ENCODE measurements around the gene PDCD2L.
"Not testable (repeated sequence)": the region's sequence is repeated elsewhere in the genome, so short reads cannot be mapped to it uniquely, and the experiment has no call there.

PDCD2L gene

DNA sequence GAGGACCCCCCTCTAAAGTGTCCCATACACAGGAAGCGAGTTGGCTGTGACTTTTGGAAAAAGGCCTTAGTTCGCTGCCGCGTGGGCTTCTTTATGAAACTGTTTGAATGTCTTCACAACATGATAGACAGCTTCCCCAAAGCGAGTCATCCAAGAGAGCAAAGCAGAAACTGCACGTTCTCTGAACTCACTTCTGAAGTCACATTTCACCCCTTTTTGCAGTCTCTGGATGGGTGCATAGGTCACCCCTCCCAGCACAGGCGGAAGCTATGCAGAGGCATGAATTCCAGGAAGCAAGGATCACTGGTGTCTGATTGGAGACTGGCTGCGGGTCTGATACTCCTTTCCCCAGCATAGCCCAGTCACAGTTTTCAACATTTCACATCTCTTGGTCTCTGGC lies 28.6 kb upstream of the PDCD2L start:
- FAIRE-seq: no peak

DNA sequence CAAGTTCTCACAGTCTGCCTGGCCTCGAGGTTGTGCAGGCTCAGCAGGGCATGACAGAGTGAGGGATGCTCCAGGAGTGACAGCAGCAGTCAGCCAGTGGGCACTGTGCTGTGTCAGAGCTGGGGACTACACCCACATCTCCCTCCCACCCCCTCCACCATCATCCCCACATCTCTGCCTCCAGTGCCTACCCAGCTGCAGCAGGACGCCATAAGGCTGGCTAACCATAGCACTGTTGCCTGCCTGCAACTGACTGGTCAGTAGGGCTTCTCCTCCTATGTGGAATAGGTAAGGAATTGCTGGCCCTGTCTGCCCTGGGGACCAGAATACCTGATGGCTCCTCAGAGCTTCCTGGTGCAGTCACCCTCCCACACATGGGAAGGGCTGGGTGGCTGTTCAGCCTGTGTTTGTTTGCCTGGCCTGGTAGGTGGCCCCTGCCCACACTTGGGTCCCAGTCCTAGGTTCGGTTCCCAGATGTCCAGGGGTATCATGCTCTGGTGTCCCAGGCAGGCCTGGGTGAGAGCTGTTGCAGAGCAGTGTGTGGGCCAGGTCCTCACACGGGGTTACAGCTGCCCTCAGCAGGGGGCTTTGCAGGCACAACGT lies 23.5 kb upstream of the PDCD2L start:
- no peak for FAIRE-seq

DNA sequence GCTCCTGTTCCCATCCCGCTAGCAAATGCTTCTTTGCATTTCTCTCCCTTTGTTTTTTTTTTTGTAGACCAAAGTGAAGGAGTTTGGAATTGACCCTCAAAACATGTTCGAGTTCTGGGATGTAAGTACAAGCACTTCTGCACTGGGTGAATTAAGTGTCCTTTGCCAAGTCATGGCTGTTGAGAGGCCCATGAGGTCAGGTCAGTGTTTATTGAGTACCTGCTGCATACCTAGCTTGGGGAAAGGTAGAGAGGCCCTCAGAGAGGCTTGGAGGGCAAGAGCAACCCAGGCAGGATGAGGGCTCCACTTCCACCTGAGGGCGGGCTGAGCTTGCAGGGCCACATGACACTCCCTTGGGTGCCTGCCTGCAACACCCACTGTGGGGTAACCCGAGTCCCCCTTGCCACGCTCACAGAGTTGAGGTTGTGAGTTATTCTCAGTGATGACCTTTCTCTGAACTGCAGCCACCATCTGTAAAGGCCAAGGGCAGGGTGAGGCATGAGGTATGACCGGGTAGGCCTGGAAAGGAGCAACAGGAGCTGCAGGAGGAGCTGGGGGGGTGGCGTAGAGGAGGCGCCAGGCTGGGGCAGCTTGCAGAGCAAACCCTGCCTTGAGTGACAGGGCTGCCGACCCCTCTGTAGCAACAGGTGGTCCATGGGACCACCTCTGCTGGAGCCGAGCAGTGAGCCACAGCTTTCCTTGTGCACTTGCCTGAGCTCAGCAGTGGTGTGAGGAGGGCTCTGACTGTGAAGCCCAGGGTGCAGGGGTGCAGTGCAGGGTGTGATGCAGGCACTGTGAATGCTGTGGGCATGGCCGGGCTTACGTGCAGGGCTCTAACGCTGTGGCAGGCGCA lies 22.6 kb upstream of the PDCD2L start:
- FAIRE-seq: no peak

DNA sequence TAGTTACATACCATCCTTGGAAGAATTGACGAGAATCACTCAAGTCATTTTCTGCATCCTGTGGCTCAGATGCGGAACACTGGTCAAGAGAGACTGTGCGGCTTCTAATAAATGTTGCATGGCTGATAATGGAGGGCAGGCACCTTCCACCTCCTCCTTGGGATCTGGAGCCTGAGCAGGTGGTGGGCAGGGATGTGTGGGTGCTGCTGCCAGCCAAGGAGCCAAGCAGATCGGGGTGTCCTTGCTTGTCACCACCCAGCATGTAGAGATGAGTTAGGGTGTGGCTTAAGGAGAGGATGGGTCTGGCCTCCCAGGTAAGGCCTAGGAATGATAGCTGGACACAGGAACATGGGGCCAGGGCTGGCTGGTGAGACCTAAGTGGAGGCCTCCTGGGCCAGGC lies 21.7 kb upstream of the PDCD2L start:
- FAIRE-seq: no peak

DNA sequence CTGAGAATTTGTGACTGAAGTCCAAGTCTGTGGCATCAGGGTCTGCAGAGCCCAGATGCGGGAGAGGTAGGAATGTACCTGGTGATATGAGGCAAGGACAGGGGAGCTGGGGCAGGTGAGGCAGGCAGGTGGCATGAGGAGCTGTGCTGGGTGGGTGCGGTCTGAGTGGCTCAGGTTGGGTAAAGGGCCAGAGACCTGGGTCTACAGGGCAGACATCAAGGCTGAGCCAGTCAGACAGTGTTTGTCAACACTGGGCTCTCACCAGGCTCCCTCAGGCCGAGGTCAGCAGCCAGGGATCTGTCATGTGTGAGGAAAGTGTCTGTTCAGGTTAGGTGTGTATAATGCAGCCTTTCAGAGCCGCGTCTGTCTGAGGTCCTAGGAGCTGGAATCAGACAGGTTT lies 20.6 kb upstream of the PDCD2L start:
- FAIRE-seq: no peak

DNA sequence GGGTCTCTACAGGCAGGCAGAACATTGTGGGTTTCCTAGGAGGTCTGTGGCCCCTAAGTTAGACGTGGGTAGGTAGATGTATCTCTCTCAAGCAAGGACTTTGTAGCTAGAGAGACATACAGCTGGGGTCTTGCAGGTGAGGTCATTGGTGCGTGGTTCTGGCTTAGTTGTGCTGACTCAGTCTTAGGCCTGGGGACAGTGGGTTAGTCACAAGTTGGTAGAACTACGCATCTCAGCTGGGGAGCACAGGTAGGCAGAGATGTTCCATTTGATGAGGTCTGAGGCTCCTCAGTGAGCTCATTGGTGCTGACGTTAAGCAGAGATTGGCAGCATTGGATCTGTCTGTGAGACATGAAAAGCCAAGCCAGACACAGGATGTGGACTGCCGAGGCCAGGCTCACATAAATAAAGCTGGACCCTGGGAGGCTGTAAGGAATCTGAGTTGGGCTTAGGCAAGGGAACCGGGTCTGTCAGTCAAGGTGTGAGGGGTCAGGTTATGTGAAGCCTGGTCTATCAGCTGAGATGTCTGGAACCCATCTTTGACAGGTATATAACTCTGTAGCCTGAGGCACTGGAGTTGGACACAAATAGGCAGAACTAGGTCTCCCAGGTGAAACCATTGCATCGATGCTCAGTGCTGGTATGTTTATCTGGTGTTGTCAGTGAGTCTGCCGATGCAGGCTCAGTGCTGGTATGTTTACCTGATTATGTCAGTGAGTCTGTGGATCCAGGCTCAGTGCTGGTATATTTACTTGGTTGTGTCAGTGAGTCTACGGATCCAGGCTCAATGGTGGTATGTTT lies 17.4 kb upstream of the PDCD2L start:
- FAIRE-seq: no peak

DNA sequence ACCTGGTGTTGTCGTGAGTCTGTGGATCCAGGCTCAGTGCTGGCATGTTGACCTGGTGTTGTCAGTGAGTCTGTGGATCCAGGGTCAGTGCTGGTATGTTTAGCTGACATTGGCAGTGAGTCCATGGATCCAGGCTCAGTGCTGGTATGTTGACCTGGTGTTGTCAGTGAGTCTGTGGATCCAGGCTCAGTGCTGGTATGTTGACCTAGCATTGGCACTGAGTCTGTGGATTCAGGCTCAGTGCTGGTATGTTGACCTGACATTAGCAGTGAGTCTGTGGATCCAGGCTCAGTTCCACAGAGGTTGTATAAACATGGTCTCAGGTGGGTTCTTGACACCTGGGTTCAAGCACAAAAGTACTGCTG lies 16.8 kb upstream of the PDCD2L start:
- FAIRE-seq: no peak

DNA sequence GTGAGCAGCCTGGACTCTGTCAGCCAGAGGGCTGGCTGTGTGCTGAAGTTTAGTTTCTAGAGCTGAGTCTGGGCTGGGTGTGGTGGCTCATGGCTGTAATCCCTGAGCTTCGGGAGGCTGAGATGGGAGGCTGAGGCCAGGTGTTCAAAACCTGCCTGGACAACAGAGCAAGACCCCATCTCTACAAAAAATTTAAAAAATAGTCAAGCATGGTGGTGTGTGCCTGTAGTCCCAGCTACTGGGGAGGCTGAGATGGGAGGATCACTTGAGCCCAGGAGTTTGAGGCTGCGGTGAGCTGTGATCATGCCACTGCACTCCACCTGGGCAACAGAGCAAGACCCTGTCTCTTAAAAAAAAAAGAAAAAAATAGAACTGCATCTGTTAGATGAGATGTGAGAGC lies 15.5 kb upstream of the PDCD2L start:
- not testable (repeated sequence) for FAIRE-seq

DNA sequence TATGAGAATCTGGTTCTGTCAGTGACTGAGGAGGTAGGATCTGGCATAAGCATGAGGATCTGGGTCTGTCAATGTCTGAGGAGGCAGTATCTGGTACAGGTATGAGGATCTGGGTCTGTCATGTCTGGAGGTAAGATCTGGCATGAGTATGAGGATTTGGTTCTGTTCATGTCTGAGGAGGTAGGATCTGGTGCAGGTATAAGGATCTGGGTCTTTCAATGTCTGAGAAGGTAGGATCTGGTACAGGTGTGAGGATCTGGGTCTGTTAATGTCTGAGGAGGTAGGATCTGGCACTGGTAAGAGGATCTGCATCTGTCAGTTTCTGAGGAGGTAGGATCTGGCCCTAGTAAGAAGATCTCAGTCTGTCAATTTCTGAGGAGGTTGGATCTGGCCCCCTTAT lies 12.4 kb upstream of the PDCD2L start:
- no peak for FAIRE-seq

DNA sequence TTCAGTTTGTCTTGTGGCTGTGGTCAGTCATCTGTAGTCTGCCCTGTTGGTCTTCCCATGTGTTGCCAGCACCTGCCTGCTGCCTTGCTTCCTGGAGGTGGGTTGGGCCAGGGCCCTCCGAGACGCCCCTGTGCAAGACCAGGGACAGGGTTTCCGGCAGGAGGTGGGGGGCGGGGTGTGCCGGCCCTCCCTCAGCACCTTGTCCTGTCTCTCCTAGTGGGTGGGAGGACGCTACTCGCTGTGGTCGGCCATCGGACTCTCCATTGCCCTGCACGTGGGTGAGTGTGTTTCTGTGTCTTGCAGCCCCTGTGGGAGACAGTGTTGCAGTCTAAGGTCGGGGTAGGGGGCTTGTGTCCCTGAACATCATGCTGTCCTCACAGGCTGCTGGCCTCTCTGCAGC lies 11.2 kb upstream of the PDCD2L start:
- no peak for FAIRE-seq

DNA sequence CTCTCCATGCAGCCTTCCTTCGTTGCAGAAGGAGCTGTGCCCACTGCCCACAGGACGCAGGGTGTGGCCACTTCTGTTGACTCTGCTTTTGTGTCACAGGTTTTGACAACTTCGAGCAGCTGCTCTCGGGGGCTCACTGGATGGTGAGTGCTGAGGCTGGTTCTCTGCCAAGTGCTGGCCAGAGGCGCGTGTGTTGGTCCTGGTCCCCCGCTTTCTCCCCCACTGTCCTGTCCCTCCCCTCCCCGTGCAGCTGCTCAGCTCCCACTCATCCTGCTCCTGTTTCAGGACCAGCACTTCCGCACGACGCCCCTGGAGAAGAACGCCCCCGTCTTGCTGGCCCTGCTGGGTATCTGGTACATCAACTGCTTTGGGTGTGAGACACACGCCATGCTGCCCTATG lies 10.6 kb upstream of the PDCD2L start:
- FAIRE-seq: no peak

DNA sequence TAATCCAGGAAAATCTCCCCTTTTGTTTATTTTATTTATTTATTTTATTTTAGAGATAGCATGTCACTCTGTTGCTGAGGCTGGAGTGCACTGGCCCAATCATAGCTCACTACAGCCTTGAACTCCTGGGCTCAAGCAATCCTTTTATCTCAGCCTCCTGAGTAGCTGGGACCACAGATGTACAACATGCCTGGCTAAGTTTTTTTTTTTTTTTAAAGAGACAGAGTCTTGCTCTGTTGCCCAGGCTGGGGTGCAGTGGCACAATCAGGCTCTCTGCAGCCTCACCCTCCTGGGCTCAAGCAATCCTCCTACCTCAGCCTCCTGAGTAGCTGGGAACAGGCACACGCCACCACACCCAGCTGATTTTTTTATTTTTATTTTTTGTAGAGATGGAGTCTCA lies 6.3 kb upstream of the PDCD2L start:
- FAIRE-seq: no peak

DNA sequence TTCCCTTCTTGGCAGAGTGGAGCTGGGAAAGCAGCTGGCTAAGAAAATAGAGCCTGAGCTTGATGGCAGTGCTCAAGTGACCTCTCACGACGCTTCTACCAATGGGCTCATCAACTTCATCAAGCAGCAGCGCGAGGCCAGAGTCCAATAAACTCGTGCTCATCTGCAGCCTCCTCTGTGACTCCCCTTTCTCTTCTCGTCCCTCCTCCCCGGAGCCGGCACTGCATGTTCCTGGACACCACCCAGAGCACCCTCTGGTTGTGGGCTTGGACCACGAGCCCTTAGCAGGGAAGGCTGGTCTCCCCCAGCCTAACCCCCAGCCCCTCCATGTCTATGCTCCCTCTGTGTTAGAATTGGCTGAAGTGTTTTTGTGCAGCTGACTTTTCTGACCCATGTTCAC lies 4.3 kb upstream of the PDCD2L start:
- no peak for FAIRE-seq

DNA sequence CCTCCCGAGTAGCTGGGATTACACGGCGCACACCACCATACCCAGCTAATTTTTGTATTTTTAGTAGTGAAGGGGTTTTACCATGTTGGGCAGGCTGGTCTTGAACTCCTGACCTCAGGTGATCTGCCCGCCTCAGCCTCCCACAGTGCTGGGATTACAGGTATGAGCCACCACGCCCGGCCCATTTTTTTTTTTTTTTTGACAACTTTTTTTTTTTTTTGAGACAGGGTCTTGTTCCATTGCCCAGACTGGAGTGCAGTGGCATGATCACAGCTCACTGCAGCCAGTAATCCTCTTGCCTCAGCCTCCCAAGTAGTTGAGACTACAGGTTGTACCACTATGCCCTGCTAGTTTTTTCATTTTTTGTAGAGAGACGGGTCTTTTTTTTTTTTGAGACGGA lies 3.4 kb upstream of the PDCD2L start:
- FAIRE-seq: not testable (repeated sequence)

DNA sequence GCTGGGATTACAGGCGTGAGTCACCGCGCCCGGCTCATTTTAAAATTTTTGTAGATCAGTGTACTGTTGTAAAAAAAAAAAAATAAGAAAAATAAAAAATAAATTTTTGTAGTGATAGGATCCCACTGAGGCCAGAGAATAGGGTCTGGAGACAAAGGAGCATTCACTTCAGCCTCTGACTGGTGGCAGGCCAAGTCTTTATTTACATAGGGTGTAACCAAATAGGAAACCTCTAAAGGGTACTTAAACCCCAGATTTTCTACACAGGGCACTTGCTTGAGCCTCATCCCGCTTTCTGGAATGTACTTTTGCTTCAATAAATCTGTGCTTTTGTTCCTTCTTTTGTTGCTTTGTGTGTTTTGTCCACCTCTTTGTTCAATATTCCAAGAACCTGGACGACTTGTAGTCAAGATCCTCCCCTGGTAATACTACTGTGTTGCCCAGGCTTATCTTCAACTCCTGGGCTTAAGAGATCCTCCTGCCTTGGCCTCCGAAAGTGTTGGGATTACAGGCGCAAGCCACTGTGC lies 2.1 kb upstream of the PDCD2L start:
- FAIRE-seq: no peak

DNA sequence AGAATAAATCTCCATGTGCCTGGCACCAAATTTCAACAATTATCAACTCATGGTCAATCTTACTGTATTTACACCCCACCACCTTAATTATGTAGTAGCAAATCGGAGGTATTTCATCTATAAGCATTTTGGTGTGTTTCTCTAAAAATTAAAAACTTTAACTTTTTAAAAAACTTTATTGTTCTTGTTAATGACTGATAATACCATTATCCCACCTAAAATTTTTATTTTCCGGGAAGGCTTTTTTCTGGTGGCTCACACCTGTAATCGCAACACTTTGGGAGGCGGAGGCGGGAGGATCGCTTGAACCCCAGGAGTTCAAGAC lies 453 bp upstream of the PDCD2L start:
- no peak for FAIRE-seq

DNA sequence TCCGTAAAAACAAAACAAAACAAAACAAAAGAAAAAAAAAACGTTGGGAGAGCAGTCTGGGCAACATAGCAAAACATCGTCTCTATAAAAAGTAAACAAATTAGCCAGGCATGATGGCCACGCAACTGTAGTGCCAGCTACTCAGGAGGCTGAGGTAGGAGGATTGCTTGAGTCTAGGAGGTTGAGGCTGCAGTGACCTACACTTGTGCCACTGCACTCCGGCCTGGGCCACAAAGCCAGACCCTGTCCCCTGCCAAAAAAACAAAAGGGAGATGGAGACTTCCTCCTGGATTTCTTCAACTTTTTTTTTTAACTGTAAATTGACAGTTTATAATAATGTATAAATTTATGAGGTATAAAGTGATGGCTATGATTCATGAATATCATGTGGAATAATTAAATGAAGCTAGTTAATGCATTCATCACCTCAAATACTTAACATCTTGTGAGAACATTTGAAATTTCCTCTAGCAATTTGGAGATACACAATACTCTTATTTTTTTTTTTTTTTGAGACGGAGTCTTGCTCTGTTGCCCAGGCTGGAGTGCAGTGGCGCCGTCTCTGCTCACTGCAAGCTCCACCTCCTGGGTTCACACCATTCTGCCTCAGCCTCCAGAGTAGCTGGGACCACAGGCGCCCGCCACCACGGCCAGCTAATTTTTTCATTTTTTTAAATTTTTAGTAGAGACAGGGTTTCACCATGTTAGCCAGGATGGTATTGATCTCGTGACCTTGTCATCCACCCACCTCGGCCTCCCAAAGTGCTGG lies 1.9 kb downstream of the PDCD2L start:
- FAIRE-seq: no peak

DNA sequence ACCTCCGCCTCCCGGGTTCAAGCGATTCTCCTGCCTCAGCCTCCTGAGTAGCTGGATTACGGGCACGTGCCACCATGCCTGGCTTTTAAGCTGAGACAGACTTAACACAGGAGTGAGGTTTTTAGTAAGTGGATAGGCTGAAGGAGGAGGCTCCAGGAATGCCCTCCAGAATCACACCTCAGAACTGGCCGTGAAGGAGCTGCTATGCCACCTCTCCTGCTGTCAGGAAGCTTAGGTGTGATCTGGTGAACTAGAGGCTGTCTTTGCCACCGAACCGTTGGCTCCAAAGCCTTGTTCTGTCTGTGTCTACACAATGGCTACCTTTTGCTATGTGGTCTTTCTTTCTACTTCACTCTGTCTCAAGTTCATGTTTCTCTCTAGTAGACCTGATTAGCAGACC lies 4.2 kb downstream of the PDCD2L start:
- no peak for FAIRE-seq

DNA sequence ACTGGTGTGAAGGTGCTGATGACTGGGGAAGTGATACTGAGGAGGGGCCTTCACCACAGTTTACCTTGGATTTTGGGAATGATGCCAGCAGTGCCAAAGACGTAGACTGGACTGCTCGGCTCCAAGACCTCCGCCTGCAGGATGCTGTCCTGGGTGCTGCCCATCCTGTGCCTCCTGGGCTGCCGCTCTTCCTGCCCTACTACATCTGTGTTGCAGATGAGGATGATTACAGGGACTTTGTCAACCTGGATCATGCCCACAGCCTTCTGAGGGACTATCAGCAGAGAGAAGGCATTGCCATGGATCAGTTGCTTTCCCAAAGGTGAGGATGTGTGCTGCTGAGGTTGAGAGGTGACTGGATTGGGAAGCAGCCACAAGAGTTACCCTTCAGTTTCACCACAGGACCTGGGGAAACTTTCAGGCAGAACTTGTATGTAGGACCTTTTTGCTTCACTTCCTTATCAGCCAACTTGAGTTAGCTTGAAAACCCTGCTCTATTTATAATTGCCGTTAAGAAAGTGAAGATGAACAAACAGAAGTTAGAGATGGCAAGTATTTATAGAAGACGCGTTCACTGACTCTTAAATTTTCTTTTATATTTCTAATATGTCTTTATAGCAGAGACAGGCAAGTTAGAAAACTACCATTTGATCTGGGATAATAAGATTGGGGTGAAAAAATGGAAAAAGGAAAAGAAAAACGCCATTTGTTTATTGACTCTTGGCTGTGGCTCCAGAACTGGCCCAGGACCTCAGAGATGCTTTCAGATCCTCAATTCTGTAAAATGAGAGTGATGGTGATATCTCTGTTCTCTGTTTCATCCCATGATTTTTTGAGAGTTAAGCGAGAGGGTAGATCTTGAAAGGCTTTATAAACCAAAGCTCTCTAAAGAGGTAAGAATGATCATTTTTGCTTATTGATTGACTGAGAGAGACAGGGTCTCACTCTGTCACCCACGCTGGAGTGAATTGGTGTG lies 5.3 kb downstream of the PDCD2L start:
- FAIRE-seq: no peak

DNA sequence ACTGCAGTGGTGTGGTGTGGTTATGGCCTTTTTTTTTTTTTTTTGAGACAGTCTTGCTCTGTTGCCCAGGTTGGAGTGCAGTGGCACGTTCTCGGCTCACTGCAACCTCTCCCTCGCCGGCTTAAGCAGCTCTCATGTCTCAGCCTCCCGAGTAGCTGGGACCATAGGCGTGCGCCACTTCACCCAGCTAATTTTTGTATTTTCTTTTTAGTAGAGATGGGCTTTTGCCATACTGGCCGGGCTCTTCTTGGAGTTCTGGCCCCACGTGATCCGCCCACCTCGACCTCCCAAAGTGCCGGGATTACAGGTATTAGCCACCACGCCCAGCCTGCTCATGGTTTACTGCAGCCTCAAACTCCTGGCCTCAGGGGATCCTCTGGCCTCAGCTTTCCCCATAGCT lies 7.0 kb downstream of the PDCD2L start:
- FAIRE-seq: no peak

DNA sequence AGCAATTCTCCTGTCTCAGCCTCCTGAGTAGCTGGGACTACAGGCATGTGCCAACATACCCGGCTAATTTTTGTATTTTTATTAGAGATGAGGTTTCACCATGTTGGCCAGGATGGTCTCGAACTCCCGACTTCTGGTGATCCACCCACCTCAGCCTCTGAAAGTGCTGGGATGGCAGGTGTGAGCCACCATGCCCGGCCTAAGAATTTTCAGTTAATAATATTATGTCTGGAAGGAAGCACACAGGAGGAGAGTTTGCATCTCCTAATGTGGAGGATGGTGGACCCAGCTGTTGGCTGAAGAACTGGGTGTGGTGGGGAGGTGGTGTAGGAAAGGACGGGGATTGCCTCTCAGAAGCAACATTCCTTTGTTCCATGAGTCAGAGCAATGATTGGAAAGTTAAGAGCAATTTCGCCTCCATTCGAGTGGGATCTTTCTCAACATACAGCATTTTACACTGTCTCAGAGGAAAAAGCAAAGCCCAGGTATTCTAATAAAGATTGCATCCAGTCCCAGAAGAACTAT lies 11.9 kb downstream of the PDCD2L start:
- no peak for FAIRE-seq

DNA sequence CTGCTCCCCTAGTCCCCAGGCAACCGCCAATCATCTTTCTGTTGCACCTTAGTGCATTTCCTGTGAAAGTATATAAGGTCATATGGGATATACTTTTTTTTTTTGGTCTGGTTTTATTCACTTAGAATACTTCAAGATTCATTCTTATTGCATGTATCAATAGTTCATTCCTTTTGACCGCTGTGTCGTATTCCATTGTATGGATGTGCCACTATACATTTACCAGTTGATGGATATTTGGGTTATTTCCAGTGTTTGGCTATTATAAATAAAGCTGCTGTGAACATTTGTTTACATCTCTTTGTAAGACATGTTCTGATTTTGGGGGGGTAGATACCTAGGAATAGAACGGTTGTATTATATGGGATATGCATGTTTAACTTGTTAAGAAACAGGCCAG lies 14.1 kb downstream of the PDCD2L start:
- no peak for FAIRE-seq

Measured in colon (tissue), 2 donors.